Transverse colon (tissue), 4 donors: ENCODE data around the gene ANO7. TPM values are rescaled to one million over a fixed set of nuclear protein-coding genes. Genes with fewer than 3 reads are reported as not detected.
"Not testable (repeated sequence)": the region's sequence is repeated elsewhere in the genome, so short reads cannot be mapped to it uniquely, and the experiment has no call there.

ENCODE experiments used
- DNase-seq: peaks from one replicate; pipeline ENCODE4 v3.0.0-alpha.2; 2019
- H3K27ac ChIP-seq, 4 donors: fragments of 200-600 bp; sonication (generic); 2 replicates each; pipeline ENCODE4 v1.5.1; 2016 to 2018; ENCODE audit warnings: inconsistent platforms in 4 of 4
- H3K27me3 ChIP-seq: fragments of 200-600 bp; sonication (generic); 2 replicates; pipeline ENCODE4 v1.5.1; 2017; ENCODE audit warnings: inconsistent platforms
- H3K36me3 ChIP-seq, 4 donors: fragments of 200-600 bp; sonication (generic); 2 replicates each; pipeline ENCODE4 v1.5.1; 2017 to 2019; ENCODE audit warnings: inconsistent platforms in 4 of 4
- H3K4me1 ChIP-seq, 4 donors: fragments of 200-600 bp; sonication (generic); 2 replicates each; pipeline ENCODE4 v1.5.1; 2017 to 2020; ENCODE audit warnings: inconsistent platforms in 4 of 4
- H3K4me3 ChIP-seq, 4 donors: fragments of 200-600 bp; sonication (generic); 1 replicate in 1 of 4; 2 replicates in 3 of 4; pipeline versions ENCODE4 v1.5.1 to v1.6.1; 2017 to 2019; ENCODE audit warnings: inconsistent platforms in 4 of 4
- H3K9me3 ChIP-seq, 2 donors: fragments of 200-600 bp; sonication (generic); 2 replicates each; pipeline ENCODE4 v1.5.1; 2017 to 2019; ENCODE audit warnings: inconsistent platforms in 2 of 2
- CTCF ChIP-seq, 5 experiments: fragments of 200-600 bp in 3 of 5; fragments of 450-650 bp in 2 of 5; sonication (generic) in 3 of 5; IDR thresholded peaks; 1 replicate in 2 of 5; 2 replicates in 3 of 5; pipeline ENCODE4 v1.5.1; 2016 to 2017; ENCODE audit warnings: antibody characterized with exemption in 5 of 5, inconsistent platforms in 3 of 5, mild to moderate bottlenecking in 2 of 5, moderate library complexity in 1 of 5
- EP300 ChIP-seq: sonication (generic); formaldehyde crosslinking; IDR thresholded peaks from one replicate; pipeline ENCODE4 v1.6.1; 2017; ENCODE audit warnings: antibody characterized with exemption, low read depth
- POLR2A ChIP-seq: fragments of 450-650 bp; IDR thresholded peaks from one replicate; pipeline ENCODE4 v1.6.1; 2016; ENCODE audit warnings: antibody characterized with exemption, mild to moderate bottlenecking, moderate library complexity
- POLR2AphosphoS5 ChIP-seq, 3 donors: sonication (generic); formaldehyde crosslinking; IDR thresholded peaks; one replicate each; pipeline ENCODE4 v1.6.1; 2016; ENCODE audit warnings: antibody characterized with exemption in 3 of 3
- WGBS, 2 donors: methylation state at CpG; one replicate each; pipeline ENCODE4 v1.1.5; 2018; ENCODE audit warnings: low coverage in 1 of 2; 5-methylcytosine and 5-hydroxymethylcytosine counted together
- in situ Hi-C, 4 donors: fragments of 200-750 bp; cut with MboI; loops; one replicate each; pipeline versions ENCODE4 v1.15.0 to v1.15.1; 2017; ENCODE audit warnings: low sequenced_read_pairs in 3 of 4, low pct_ligation_motif_present in 1 of 4, low pct_unique_long_range_greater_than_20kb in 1 of 4
- intact Hi-C: fragments of 100-400 bp; cut with DNase I; formaldehyde crosslinking; loops from one replicate; pipeline ENCODE4 v1.15.1; 2023; ENCODE audit warnings: low total_unique reads
- total RNA-seq, 4 donors: library from RNA; depleted of rRNA; stranded (reverse); fragments of >200 nt; gene quantifications; one replicate each; pipeline ENCODE4 v1.1.0, GENCODE V29; 2016

Gene ANO7
- total RNA-seq, 4 donors from 2014 or later, result 37.2 to 202 (median 71.0) TPM

GRCh38 chr2:241194811-241195210, 6.3 kb downstream of the ANO7 start:
- no peak overlapping the region for H3K27ac ChIP-seq
- no peak for DNase-seq
- no peak overlapping the region for H3K4me3 ChIP-seq
- H3K36me3 ChIP-seq, result no peaks in the 10 kb centered on the region
- in situ Hi-C loops (no loop called here), intact Hi-C loops (no loop called here)
- no peaks in the 10 kb centered on the region for H3K9me3 ChIP-seq
- WGBS, 2 donors, result 56 to 81% methylated on average over 3 to 9 of the region's 9 CpGs
- TF ChIP-seq EP300, result no peak
- H3K4me1 ChIP-seq, result no peaks in the 10 kb centered on the region
- H3K27me3 ChIP-seq, result no peaks in the 10 kb centered on the region

GRCh38 chr2:241195506-241196130, 7.1 kb downstream of the ANO7 start:
- H3K36me3 ChIP-seq, result no peaks in the 10 kb centered on the region
- H3K9me3 ChIP-seq, result no peaks in the 10 kb centered on the region
- no peak overlapping the region for H3K4me3 ChIP-seq
- H3K27ac ChIP-seq, result peak overlapping the region in 1 of 4 donors; percentile 17
- 86% methylated on average over 18 of the region's 18 CpGs; no CpG with 5 or more reads in 1 of the 2 donors for WGBS, 2 donors
- no peaks in the 10 kb centered on the region for H3K27me3 ChIP-seq
- TF ChIP-seq CTCF (IDR thresholded peaks at IDR 0.05), result no peak
- no peak for TF ChIP-seq EP300
- TF ChIP-seq POLR2AphosphoS5 (IDR thresholded peaks at IDR 0.05), result no peak
- no peak for TF ChIP-seq POLR2A
- no peak for DNase-seq
- intact Hi-C loops, result no loop called here
- no peaks in the 10 kb centered on the region for H3K4me1 ChIP-seq
- in situ Hi-C loops, result no loop called here

- H3K36me3 ChIP-seq, H3K4me1 ChIP-seq, H3K27me3 ChIP-seq, in situ Hi-C loops, intact Hi-C loops, H3K9me3 ChIP-seq, H3K27ac ChIP-seq, DNase-seq, H3K4me3 ChIP-seq: not testable (repeated sequence)
- 94 to 100% methylated on average over 1 to 14 of the region's 14 CpGs for WGBS, 2 donors
Observed at GRCh38 chr2:241197246-241197645, 8.8 kb downstream of the ANO7 start.

DNA sequence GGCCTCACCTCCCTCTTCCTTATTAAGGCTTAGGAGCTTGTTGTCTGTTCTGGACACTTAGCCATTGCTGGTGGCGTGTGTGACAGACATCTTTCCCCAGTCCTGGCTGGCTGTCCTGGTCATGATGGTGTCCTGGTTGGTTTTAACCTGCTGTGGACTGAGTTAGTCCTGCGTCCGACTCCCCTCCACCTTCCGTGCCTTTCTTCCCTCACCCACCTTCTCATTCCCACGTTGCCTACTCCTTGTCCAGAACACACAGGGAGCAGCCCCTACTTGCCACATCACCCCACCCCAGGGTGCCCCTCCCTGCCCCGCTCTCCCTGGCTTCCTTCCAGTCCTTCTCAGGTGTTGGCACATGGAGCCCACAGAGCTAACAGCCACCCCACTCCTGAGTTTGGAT, 9.5 kb downstream of the ANO7 start:
- H3K4me1 ChIP-seq, result no peaks in the 10 kb centered on the region
- intact Hi-C loops, result no loop called here
- in situ Hi-C loops, result no loop called here
- 86 to 94% methylated on average over 3 to 6 of the region's 6 CpGs for WGBS, 2 donors
- TF ChIP-seq POLR2AphosphoS5 (IDR thresholded peaks at IDR 0.05), result no peak
- no peak for TF ChIP-seq POLR2A
- no peak for TF ChIP-seq EP300
- no peak for TF ChIP-seq CTCF (IDR thresholded peaks at IDR 0.05)
- H3K27ac ChIP-seq, result no peak overlapping the region
- no peaks in the 10 kb centered on the region for H3K9me3 ChIP-seq
- no peak for DNase-seq
- H3K4me3 ChIP-seq, result no peak overlapping the region
- H3K27me3 ChIP-seq, result no peaks in the 10 kb centered on the region
- H3K36me3 ChIP-seq, result no peaks in the 10 kb centered on the region

DNA sequence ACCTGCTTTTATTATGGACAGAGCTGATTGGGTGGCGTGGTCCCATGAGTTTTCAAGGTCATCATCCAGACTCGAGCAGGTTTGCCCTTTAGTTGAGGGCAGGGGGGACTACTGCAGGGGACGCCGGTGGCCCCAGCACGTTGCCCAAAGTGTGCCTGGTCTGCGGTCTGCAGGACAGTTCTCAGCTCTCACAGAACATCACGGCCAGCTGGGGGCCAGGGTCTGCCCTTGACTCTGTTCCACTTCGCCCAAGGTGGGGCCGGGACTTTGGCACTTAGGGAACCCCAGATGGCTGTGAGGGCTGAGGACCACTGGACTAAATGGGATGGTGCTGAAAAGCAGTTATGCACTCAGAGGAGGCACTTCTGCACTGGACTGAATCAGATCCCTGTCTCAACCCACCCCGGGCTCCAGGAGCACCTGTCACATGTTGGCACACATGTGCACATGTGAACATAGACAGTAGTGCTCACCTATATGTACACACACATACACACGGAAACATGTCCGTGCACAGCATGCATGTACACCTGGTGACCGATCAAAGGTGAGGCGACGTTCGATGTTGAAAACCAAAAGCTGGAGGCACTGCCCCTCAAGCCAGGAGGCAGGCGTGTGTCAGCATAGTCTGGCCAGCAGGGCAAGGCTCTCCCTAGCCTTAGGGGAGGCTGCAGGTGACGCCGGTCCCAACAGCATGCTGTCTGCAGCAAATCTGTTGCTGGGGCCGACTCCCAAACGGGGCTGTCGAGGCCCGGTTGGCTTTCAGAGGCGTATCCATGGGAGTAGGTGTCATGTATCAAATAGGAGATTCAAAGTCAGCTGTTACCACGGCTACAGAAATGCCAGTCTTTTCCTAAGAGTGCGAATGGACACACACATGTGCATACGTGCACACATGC, 10.2 kb downstream of the ANO7 start:
- intact Hi-C loops, result no loop called here
- H3K27me3 ChIP-seq, result no peaks in the 10 kb centered on the region
- no peaks in the 10 kb centered on the region for H3K36me3 ChIP-seq
- WGBS, 2 donors, result 85% methylated on average over 24 of the region's 27 CpGs; no CpG with 5 or more reads in 1 of the 2 donors
- H3K4me1 ChIP-seq, result no peaks in the 10 kb centered on the region
- no peak overlapping the region for H3K27ac ChIP-seq
- TF ChIP-seq CTCF (IDR thresholded peaks at IDR 0.05), result no peak
- TF ChIP-seq POLR2AphosphoS5 (IDR thresholded peaks at IDR 0.05), result no peak
- no peak for TF ChIP-seq EP300
- TF ChIP-seq POLR2A, result no peak
- in situ Hi-C loops, result no loop called here
- H3K4me3 ChIP-seq, result no peak overlapping the region
- DNase-seq, result no peak
- no peaks in the 10 kb centered on the region for H3K9me3 ChIP-seq
